Measurements from ENCODE around the gene HMX3.

HMX3 gene

DNA sequence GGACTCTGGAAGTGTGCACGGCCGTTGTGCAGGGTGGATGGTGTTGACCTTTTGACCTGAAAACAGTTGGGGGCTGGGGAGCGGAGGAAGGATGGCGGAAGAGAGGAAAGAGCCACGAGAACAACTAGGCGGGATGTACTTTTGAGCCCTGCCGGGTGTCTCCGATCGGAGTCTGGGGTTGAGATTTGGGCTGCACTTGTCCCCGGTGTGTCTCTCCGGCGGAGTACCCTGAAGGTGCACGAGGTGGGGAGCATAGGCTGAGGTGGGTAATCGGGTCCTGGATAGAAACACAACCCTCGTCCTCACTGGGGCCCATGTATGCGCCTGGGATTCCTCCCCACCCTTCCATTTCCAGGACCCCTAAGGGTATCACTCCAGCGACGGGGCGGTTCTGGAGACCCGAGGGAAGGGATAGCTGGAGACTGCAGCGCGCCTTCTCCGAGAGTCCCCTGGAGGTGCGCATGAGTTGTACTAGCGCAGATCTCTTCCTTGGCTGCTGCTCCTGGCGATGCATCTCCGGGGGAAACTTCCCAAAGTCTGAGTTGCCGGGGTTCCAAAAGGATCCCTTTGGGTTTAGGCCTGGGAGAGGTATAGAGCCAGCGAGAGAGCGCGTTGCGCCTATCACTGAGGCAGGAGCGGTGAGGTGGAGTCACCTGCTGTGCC lies 7.5 kb downstream of the HMX3 start:
- Histone ChIP-seq H3K4me1 (ENCODE audit: control insufficient read depth, insufficient read depth, low read length, unreplicated experiment) (peaks cover 10% of the 10 kb centered on the region), H3K27ac (ENCODE audit: low read depth, low read length) (no peak overlapping the region), H3K27me3 (ENCODE audit: insufficient read depth, low read length) (peaks cover 100% of the 10 kb centered on the region), H3K79me2 (ENCODE audit: control insufficient read depth, insufficient read depth, low read length, unreplicated experiment) (no peaks in the 10 kb centered on the region), H3K4me3 (ENCODE audit: low read depth, low read length) (no peak overlapping the region), H2AFZ (ENCODE audit: low read length, unreplicated experiment) (no peak overlapping the region), H3K36me3 (ENCODE audit: insufficient read depth, low read length) (no peaks in the 10 kb centered on the region)

- no peak overlapping the region for H3K27ac ChIP-seq (ENCODE audit: low read depth, low read length)
- peaks cover 100% of the 10 kb centered on the region for H3K27me3 ChIP-seq (ENCODE audit: insufficient read depth, low read length)
- H2AFZ ChIP-seq (ENCODE audit: low read length, unreplicated experiment), result no peak overlapping the region
- H3K36me3 ChIP-seq (ENCODE audit: insufficient read depth, low read length), result no peaks in the 10 kb centered on the region
- no peak overlapping the region for H3K4me3 ChIP-seq (ENCODE audit: low read depth, low read length)
- no peaks in the 10 kb centered on the region for H3K79me2 ChIP-seq (ENCODE audit: control insufficient read depth, insufficient read depth, low read length, unreplicated experiment)
- peaks cover 10% of the 10 kb centered on the region for H3K4me1 ChIP-seq (ENCODE audit: control insufficient read depth, insufficient read depth, low read length, unreplicated experiment)
Observed at GRCh38 chr10:123143825-123144168, 8.0 kb downstream of the HMX3 start.

DNA sequence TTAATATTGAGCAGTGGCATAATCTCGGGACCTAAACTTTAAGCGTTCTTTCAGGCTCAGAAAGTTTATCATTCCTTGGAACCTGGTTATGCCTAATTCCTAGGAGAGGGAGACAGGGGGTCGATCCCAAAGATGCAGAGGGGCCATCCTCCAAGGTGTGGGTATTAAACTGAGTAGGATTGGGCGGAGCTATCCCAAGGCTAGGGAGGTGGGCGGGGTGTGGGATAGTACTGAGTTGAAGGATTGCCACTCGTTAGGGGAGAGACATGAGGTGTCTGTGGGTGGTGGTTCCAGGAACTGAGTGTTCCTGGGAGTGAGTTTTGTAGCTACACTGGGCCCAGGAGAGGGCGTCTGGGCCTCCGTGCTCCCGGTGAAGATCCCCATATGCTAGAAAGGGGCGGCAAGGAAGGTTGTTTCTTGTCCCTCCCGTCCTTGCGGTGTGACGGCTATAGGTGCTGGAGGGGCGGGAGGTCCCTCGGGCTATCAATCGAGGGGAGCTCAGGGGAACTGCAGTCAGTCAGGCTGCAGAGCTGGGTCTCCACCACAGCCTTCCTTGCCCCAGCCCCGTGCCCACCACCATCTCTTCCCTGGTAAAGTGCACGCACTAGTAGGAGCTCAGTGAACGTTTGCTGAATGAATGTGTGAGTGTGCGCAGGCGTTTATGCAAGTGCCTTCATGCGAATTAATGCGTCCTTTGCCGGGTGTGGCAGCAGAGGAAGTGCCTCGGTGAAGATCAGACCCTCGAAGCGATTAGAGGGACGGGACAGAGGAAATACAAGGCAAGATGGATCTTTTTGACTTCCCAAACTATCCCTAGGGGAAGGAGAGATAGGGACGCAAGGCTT lies 9.1 kb downstream of the HMX3 start:
- Histone ChIP-seq H3K27me3 (ENCODE audit: insufficient read depth, low read length) (peaks cover 100% of the 10 kb centered on the region), H3K4me1 (ENCODE audit: control insufficient read depth, insufficient read depth, low read length, unreplicated experiment) (peaks cover 10% of the 10 kb centered on the region), H3K4me3 (ENCODE audit: low read depth, low read length) (no peak overlapping the region), H3K36me3 (ENCODE audit: insufficient read depth, low read length) (no peaks in the 10 kb centered on the region), H2AFZ (ENCODE audit: low read length, unreplicated experiment) (no peak overlapping the region), H3K27ac (ENCODE audit: low read depth, low read length) (no peak overlapping the region), H3K79me2 (ENCODE audit: control insufficient read depth, insufficient read depth, low read length, unreplicated experiment) (no peaks in the 10 kb centered on the region)

GRCh38 chr10:123145542-123146012 lies 9.8 kb downstream of the HMX3 start:
- H2AFZ ChIP-seq (ENCODE audit: low read length, unreplicated experiment), result no peak overlapping the region
- peaks cover 14% of the 10 kb centered on the region for H3K4me1 ChIP-seq (ENCODE audit: control insufficient read depth, insufficient read depth, low read length, unreplicated experiment)
- H3K27ac ChIP-seq (ENCODE audit: low read depth, low read length), result no peak overlapping the region
- H3K79me2 ChIP-seq (ENCODE audit: control insufficient read depth, insufficient read depth, low read length, unreplicated experiment), result no peaks in the 10 kb centered on the region
- peaks cover 100% of the 10 kb centered on the region for H3K27me3 ChIP-seq (ENCODE audit: insufficient read depth, low read length)
- no peaks in the 10 kb centered on the region for H3K36me3 ChIP-seq (ENCODE audit: insufficient read depth, low read length)
- H3K4me3 ChIP-seq (ENCODE audit: low read depth, low read length), result no peak overlapping the region

- peaks cover 16% of the 10 kb centered on the region for H3K4me1 ChIP-seq (ENCODE audit: control insufficient read depth, insufficient read depth, low read length, unreplicated experiment)
- H3K36me3 ChIP-seq (ENCODE audit: insufficient read depth, low read length), result no peaks in the 10 kb centered on the region
- no peaks in the 10 kb centered on the region for H3K79me2 ChIP-seq (ENCODE audit: control insufficient read depth, insufficient read depth, low read length, unreplicated experiment)
- H2AFZ ChIP-seq (ENCODE audit: low read length, unreplicated experiment), result no peak overlapping the region
- H3K4me3 ChIP-seq (ENCODE audit: low read depth, low read length), result no peak overlapping the region
- H3K27ac ChIP-seq (ENCODE audit: low read depth, low read length), result no peak overlapping the region
- H3K27me3 ChIP-seq (ENCODE audit: insufficient read depth, low read length), result peaks cover 100% of the 10 kb centered on the region
Observed at GRCh38 chr10:123146013-123146893, 10.5 kb downstream of the HMX3 start.

GRCh38 chr10:123146894-123147634 lies 11.3 kb downstream of the HMX3 start:
- Histone ChIP-seq H3K27me3 (ENCODE audit: insufficient read depth, low read length) (peaks cover 100% of the 10 kb centered on the region), H3K27ac (ENCODE audit: low read depth, low read length) (no peak overlapping the region), H3K4me3 (ENCODE audit: low read depth, low read length) (no peak overlapping the region), H3K79me2 (ENCODE audit: control insufficient read depth, insufficient read depth, low read length, unreplicated experiment) (no peaks in the 10 kb centered on the region), H3K4me1 (ENCODE audit: control insufficient read depth, insufficient read depth, low read length, unreplicated experiment) (peaks cover 16% of the 10 kb centered on the region), H2AFZ (ENCODE audit: low read length, unreplicated experiment) (no peak overlapping the region), H3K36me3 (ENCODE audit: insufficient read depth, low read length) (no peaks in the 10 kb centered on the region)

- Histone ChIP-seq H3K4me1 (ENCODE audit: control insufficient read depth, insufficient read depth, low read length, unreplicated experiment) (peaks cover 16% of the 10 kb centered on the region), H3K36me3 (ENCODE audit: insufficient read depth, low read length) (no peaks in the 10 kb centered on the region), H3K27me3 (ENCODE audit: insufficient read depth, low read length) (peaks cover 98% of the 10 kb centered on the region), H2AFZ (ENCODE audit: low read length, unreplicated experiment) (no peak within 1 kb of the TSS), H3K4me3 (ENCODE audit: low read depth, low read length) (peak within 1 kb of the TSS; percentile 76), H3K79me2 (ENCODE audit: control insufficient read depth, insufficient read depth, low read length, unreplicated experiment) (no peaks in the 10 kb centered on the region), H3K27ac (ENCODE audit: low read depth, low read length) (no peak within 1 kb of the TSS)
Observed at GRCh38 chr10:123147635-123148413, 12.1 kb downstream of the HMX3 start, which contains the start of gene HMX2. HMX2 (plus strand) TSS chr10:123148136; CDS start chr10:123148379, 243 bp downstream.

GRCh38 chr10:123148414-123149161 lies 12.8 kb downstream of the HMX3 start:
- H3K27me3 ChIP-seq (ENCODE audit: insufficient read depth, low read length), result peaks cover 90% of the 10 kb centered on the region
- no peaks in the 10 kb centered on the region for H3K36me3 ChIP-seq (ENCODE audit: insufficient read depth, low read length)
- peaks cover 16% of the 10 kb centered on the region for H3K4me1 ChIP-seq (ENCODE audit: control insufficient read depth, insufficient read depth, low read length, unreplicated experiment)
- H3K4me3 ChIP-seq (ENCODE audit: low read depth, low read length), result peak overlapping the region; percentile 76
- H3K79me2 ChIP-seq (ENCODE audit: control insufficient read depth, insufficient read depth, low read length, unreplicated experiment), result no peaks in the 10 kb centered on the region
- H2AFZ ChIP-seq (ENCODE audit: low read length, unreplicated experiment), result no peak overlapping the region
- no peak overlapping the region for H3K27ac ChIP-seq (ENCODE audit: low read depth, low read length)

DNA sequence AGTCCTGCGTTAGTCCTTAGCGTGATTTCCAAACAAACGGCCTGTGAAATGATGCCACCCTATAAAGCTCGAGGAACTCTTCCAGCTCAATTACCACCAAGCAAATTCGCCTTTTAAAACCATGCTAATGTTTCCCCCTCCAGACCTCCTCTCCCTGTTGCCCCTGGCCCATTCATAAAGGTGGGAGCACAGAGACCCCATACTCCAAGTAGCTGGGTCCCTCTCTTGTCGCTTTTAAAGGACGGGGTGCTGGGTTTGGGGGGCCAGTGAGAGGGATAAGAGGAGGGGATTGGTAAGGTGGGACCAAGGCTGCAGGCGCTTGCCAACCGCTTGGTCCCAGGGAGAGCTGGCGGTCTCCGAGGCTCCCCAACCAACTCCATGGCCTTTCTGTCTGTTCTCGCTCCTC lies 13.4 kb downstream of the HMX3 start:
- Histone ChIP-seq H3K79me2 (ENCODE audit: control insufficient read depth, insufficient read depth, low read length, unreplicated experiment) (no peaks in the 10 kb centered on the region), H3K4me3 (ENCODE audit: low read depth, low read length) (peak overlapping the region; percentile 76), H3K36me3 (ENCODE audit: insufficient read depth, low read length) (no peaks in the 10 kb centered on the region), H3K4me1 (ENCODE audit: control insufficient read depth, insufficient read depth, low read length, unreplicated experiment) (peaks cover 16% of the 10 kb centered on the region), H2AFZ (ENCODE audit: low read length, unreplicated experiment) (no peak overlapping the region), H3K27ac (ENCODE audit: low read depth, low read length) (no peak overlapping the region), H3K27me3 (ENCODE audit: insufficient read depth, low read length) (peaks cover 84% of the 10 kb centered on the region)
